ENCODE results near the gene AP2A1.

DNA sequence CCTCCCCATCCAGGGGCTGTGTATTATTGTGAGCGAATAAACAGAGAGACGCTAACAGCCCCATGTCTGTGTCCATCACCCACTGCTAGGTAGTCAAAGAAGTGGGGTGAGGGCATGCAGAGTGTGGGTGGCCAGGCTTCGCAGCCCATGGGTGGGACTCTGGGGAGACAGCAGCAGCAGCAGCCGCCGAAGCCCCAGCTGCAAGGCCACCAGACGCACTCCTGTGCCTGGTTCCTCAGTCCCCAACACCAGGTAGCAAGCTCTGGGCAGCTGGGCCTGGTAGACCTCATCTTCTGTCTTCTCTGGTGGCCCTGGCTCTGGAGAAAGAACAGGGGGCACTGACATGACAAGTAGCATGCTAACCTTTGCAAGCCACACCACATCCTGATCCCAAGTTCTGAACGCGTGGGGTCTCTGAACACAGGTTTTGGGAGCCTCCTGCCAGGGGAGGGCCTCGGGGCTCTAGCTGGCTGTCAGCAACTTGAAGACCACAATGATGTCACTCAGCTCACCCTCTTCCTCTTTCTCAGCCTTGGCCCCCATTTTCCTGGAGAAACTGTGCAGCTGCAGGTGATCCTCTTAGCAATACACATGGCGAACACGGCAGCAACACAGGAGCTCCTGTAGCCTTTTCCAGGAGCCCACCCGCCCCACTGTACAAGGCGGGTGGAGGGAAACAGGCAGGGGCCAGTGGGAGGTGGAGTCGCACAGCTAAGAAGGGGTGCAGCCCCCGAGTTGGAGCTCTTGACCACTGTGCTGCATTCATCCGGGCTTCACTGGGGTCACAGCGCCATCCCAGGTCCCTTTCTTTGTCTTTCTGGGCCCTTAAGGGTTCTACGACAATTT lies 40.5 kb downstream of the AP2A1 start:
- TF ChIP-seq, protein P1, sequence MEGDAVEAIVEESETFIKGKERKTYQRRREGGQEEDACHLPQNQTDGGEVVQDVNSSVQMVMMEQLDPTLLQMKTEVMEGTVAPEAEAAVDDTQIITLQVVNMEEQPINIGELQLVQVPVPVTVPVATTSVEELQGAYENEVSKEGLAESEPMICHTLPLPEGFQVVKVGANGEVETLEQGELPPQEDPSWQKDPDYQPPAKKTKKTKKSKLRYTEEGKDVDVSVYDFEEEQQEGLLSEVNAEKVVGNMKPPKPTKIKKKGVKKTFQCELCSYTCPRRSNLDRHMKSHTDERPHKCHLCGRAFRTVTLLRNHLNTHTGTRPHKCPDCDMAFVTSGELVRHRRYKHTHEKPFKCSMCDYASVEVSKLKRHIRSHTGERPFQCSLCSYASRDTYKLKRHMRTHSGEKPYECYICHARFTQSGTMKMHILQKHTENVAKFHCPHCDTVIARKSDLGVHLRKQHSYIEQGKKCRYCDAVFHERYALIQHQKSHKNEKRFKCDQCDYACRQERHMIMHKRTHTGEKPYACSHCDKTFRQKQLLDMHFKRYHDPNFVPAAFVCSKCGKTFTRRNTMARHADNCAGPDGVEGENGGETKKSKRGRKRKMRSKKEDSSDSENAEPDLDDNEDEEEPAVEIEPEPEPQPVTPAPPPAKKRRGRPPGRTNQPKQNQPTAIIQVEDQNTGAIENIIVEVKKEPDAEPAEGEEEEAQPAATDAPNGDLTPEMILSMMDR (IDR thresholded peaks at IDR 0.05) = no peak
- no peak for TF ChIP-seq ZFX (IDR thresholded peaks at IDR 0.05; ENCODE audit: borderline replicate concordance)
